ENCODE results near the gene STARD9. TPM values are rescaled to one million over a fixed set of nuclear protein-coding genes. Genes with fewer than 3 reads are reported as not detected.
A peak's percentile ranks its signal among the peaks of the same experiment; 100 is the strongest.

The STARD9 gene
- total RNA-seq, 1 donor from 2014 or later: 13.6 TPM

DNA sequence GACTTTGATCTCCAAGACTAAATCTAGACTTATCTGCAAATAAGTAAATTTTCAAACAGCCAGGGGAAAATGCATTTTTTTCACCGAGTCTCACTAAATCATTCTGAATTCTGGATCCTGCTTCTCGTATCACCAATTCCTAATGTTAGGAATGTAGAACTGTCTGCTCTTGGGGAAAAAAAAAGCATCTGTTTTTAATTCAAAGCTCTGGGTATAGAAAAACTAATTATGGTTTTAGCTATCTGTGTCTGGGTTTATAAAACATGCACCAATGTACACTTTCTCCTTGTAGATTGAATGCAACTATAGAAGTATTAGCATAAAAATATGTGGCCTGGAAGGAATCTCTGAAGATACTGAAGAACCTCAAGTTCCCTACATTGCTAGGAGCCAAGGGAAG is 166.3 kb downstream of the STARD9 start:
- H3K27ac Mint-ChIP-seq (ENCODE audit: unreplicated experiment): peak overlapping the region; percentile 34
- H3K9me3 Mint-ChIP-seq (ENCODE audit: low read depth): no peaks in the 10 kb centered on the region
- H3K27me3 Mint-ChIP-seq (ENCODE audit: low read depth): no peaks in the 10 kb centered on the region
- peaks cover 19% of the 10 kb centered on the region for H3K4me1 Mint-ChIP-seq (ENCODE audit: low read depth)
- DNase-seq (ENCODE audit: low spot score): no peak
- no peak overlapping the region for H3K4me3 Mint-ChIP-seq (ENCODE audit: unreplicated experiment)
- TF ChIP-seq, protein P1, sequence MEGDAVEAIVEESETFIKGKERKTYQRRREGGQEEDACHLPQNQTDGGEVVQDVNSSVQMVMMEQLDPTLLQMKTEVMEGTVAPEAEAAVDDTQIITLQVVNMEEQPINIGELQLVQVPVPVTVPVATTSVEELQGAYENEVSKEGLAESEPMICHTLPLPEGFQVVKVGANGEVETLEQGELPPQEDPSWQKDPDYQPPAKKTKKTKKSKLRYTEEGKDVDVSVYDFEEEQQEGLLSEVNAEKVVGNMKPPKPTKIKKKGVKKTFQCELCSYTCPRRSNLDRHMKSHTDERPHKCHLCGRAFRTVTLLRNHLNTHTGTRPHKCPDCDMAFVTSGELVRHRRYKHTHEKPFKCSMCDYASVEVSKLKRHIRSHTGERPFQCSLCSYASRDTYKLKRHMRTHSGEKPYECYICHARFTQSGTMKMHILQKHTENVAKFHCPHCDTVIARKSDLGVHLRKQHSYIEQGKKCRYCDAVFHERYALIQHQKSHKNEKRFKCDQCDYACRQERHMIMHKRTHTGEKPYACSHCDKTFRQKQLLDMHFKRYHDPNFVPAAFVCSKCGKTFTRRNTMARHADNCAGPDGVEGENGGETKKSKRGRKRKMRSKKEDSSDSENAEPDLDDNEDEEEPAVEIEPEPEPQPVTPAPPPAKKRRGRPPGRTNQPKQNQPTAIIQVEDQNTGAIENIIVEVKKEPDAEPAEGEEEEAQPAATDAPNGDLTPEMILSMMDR (IDR thresholded peaks at IDR 0.05): peak; percentile 26
- peaks cover 12% of the 10 kb centered on the region for H3K36me3 Mint-ChIP-seq (ENCODE audit: low read depth)

DNA sequence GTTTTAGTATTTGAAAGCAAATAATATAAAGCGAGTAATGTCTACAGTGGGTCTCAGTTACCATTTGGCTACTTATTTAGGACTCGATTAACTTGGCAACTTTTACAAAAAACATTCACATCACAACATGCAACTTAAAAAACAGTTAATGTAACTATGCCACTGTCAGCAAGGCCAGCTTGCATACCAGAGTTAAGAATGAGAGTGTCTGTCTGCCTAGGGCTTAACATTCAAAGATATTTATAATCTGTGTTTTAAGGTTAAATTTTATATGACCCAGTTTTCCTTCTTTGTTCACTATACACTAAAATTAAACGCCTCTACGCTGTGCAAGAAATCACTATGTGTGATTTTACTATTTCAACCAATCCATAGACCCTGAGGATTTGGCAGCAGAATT is 166.7 kb downstream of the STARD9 start:
- no peak overlapping the region for H3K27ac Mint-ChIP-seq (ENCODE audit: unreplicated experiment)

DNA sequence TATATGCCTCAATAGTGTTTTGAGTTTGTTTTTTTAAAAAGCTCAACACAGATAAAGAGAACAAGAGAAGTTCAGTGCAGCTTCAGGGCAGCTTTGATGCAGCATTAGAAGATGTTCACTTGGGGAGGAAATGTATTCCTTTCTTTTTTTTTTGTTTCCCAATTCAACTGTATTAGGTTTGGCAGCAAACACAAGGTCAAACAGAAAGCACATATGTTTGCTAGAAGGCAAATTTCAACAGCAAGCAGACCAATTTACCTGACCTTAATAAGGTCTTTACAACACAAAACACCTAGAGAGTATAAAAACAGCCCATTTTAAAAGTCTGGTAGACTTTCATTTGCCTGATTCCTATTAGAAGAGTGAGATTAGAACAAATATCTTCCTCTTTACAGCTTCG is 168.8 kb downstream of the STARD9 start:
- Mint-ChIP-seq H3K27me3 (ENCODE audit: low read depth) (no peaks in the 10 kb centered on the region), H3K36me3 (ENCODE audit: low read depth) (peaks cover 12% of the 10 kb centered on the region), H3K9me3 (ENCODE audit: low read depth) (no peaks in the 10 kb centered on the region), H3K27ac (ENCODE audit: unreplicated experiment) (no peak overlapping the region), H3K4me1 (ENCODE audit: low read depth) (peaks cover 13% of the 10 kb centered on the region), H3K4me3 (ENCODE audit: unreplicated experiment) (no peak overlapping the region)
- no peak for DNase-seq (ENCODE audit: low spot score)
- TF ChIP-seq, protein P1 (IDR thresholded peaks at IDR 0.05): no peak

More for the DNA sequence above, 166.7 kb downstream of the STARD9 start:
- Mint-ChIP-seq H3K9me3 (ENCODE audit: low read depth) (no peaks in the 10 kb centered on the region), H3K4me3 (ENCODE audit: unreplicated experiment) (no peak overlapping the region), H3K27me3 (ENCODE audit: low read depth) (no peaks in the 10 kb centered on the region), H3K4me1 (ENCODE audit: low read depth) (peaks cover 19% of the 10 kb centered on the region), H3K36me3 (ENCODE audit: low read depth) (peaks cover 12% of the 10 kb centered on the region)
- TF ChIP-seq, protein P1 (IDR thresholded peaks at IDR 0.05): no peak
- DNase-seq (ENCODE audit: low spot score): no peak

DNA sequence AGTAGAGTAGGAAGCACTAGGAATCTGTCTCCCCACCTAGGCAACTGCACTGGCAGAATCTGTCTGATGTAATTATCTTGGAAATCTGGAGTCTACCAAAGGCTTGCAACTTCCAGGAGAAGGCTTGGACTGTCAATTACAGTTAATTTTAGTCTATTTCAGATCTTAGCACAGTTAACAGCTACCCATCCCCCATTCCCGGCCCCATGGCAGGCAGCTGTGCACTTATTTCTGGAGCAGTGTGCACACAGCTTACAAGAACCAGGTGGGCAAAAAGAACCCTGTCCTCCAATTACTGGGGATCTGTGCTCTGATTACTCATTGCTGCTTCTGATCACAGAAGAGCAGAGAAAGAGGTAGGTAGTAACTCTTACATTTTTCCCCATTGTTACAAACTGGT is 173.9 kb downstream of the STARD9 start:
- Mint-ChIP-seq H3K9me3 (ENCODE audit: low read depth) (peaks cover 6% of the 10 kb centered on the region), H3K27ac (ENCODE audit: unreplicated experiment) (no peak overlapping the region), H3K4me1 (ENCODE audit: low read depth) (no peaks in the 10 kb centered on the region), H3K4me3 (ENCODE audit: unreplicated experiment) (no peak overlapping the region), H3K27me3 (ENCODE audit: low read depth) (no peaks in the 10 kb centered on the region), H3K36me3 (ENCODE audit: low read depth) (peaks cover 35% of the 10 kb centered on the region)
- TF ChIP-seq, protein P1 (IDR thresholded peaks at IDR 0.05): no peak
- DNase-seq (ENCODE audit: low spot score): no peak

DNA sequence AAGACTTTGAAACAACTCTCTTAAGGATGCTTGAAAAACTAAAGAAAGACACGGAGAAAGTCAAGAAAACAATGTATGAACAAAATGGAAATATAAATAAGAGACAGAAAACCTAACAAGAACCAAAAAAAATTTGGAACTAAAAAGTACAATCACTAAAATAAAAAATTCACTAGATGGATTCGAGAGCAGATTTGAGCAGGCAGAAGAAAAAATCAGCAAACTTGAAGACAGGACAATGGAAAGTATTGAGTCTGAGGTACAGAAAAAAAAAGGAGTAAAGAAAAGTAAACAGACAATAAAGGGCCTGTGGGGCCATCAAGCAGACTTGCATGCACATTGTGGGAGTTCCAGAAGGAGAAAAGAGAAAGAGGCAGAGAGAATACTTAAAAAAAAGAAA is 174.9 kb downstream of the STARD9 start:
- Mint-ChIP-seq H3K27me3 (ENCODE audit: low read depth) (no peaks in the 10 kb centered on the region), H3K36me3 (ENCODE audit: low read depth) (peaks cover 32% of the 10 kb centered on the region), H3K4me1 (ENCODE audit: low read depth) (no peaks in the 10 kb centered on the region), H3K4me3 (ENCODE audit: unreplicated experiment) (no peak overlapping the region), H3K9me3 (ENCODE audit: low read depth) (peaks cover 6% of the 10 kb centered on the region), H3K27ac (ENCODE audit: unreplicated experiment) (no peak overlapping the region)
- TF ChIP-seq, protein P1 (IDR thresholded peaks at IDR 0.05): no peak
- DNase-seq (ENCODE audit: low spot score): no peak

Measured in chondrocyte (in vitro differentiated cells).